ENCODE measurements around the gene NSMF. TPM values are rescaled to one million over a fixed set of nuclear protein-coding genes. Genes with fewer than 3 reads are reported as not detected.

Gene NSMF
- total RNA-seq, 1 experiment from 2014 or later = 73.4 TPM

GRCh38 chr9:137486141-137486490 is 27.0 kb upstream of the NSMF start:
- Histone ChIP-seq H3K36me3 (ENCODE audit: low read depth) (no peaks in the 10 kb centered on the region), H3K4me3 (no peak overlapping the region), H3K9me2 (ENCODE audit: insufficient read depth) (no peaks in the 10 kb centered on the region), H3K9me3 (ENCODE audit: insufficient read depth, low read depth) (no peaks in the 10 kb centered on the region), H3K27me3 (ENCODE audit: insufficient read depth, low read depth) (no peaks in the 10 kb centered on the region), H4K20me1 (ENCODE audit: insufficient read depth) (no peaks in the 10 kb centered on the region), H3K79me2 (ENCODE audit: low read depth) (no peaks in the 10 kb centered on the region), H3K27ac (no peak overlapping the region), H3F3A (ENCODE audit: insufficient read depth, low read depth) (peaks cover 13% of the 10 kb centered on the region), H2AFZ (no peak overlapping the region), H3K4me1 (replicated peaks; ENCODE audit: insufficient read depth) (peaks cover 17% of the 10 kb centered on the region), H3K4me2 (no peak overlapping the region)
- BruUV-seq (replicated peaks) = no TSS peak
- TF ChIP-seq EZH2 (IDR thresholded peaks at IDR 0.05; ENCODE audit: low read depth) = no peak
- TF ChIP-seq, protein P1, sequence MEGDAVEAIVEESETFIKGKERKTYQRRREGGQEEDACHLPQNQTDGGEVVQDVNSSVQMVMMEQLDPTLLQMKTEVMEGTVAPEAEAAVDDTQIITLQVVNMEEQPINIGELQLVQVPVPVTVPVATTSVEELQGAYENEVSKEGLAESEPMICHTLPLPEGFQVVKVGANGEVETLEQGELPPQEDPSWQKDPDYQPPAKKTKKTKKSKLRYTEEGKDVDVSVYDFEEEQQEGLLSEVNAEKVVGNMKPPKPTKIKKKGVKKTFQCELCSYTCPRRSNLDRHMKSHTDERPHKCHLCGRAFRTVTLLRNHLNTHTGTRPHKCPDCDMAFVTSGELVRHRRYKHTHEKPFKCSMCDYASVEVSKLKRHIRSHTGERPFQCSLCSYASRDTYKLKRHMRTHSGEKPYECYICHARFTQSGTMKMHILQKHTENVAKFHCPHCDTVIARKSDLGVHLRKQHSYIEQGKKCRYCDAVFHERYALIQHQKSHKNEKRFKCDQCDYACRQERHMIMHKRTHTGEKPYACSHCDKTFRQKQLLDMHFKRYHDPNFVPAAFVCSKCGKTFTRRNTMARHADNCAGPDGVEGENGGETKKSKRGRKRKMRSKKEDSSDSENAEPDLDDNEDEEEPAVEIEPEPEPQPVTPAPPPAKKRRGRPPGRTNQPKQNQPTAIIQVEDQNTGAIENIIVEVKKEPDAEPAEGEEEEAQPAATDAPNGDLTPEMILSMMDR (conservative IDR thresholded peaks at IDR 0.05) = no peak
- intact Hi-C loops (cut with micrococcal nuclease; ENCODE audit: unreplicated experiment) = no loop called here
- CTCF ChIA-PET = no interaction called here
- POLR2A ChIA-PET (ENCODE audit: unreplicated experiment) = no interaction called here
- no peak for DNase-seq

GRCh38 chr9:137485343-137486140 is 26.4 kb upstream of the NSMF start:
- Histone ChIP-seq H3F3A (ENCODE audit: insufficient read depth, low read depth) (peaks cover 13% of the 10 kb centered on the region), H3K4me2 (no peak overlapping the region), H4K20me1 (ENCODE audit: insufficient read depth) (no peaks in the 10 kb centered on the region), H3K79me2 (ENCODE audit: low read depth) (no peaks in the 10 kb centered on the region), H3K36me3 (ENCODE audit: low read depth) (no peaks in the 10 kb centered on the region), H3K27ac (no peak overlapping the region), H2AFZ (no peak overlapping the region), H3K4me1 (replicated peaks; ENCODE audit: insufficient read depth) (peaks cover 17% of the 10 kb centered on the region), H3K9me2 (ENCODE audit: insufficient read depth) (no peaks in the 10 kb centered on the region), H3K27me3 (ENCODE audit: insufficient read depth, low read depth) (no peaks in the 10 kb centered on the region), H3K9me3 (ENCODE audit: insufficient read depth, low read depth) (no peaks in the 10 kb centered on the region), H3K4me3 (no peak overlapping the region)
- POLR2A ChIA-PET (ENCODE audit: unreplicated experiment) = no interaction called here
- CTCF ChIA-PET = no interaction called here
- BruUV-seq (replicated peaks) = no TSS peak
- intact Hi-C loops (cut with micrococcal nuclease; ENCODE audit: unreplicated experiment) = no loop called here
- TF ChIP-seq, protein P1 (conservative IDR thresholded peaks at IDR 0.05) = no peak
- no peak for TF ChIP-seq EZH2 (IDR thresholded peaks at IDR 0.05; ENCODE audit: low read depth)
- DNase-seq = no peak

- POLR2A ChIA-PET (ENCODE audit: unreplicated experiment) = no interaction called here
- CTCF ChIA-PET = no interaction called here
- no peak overlapping the region for H3K27ac ChIP-seq
- H3F3A ChIP-seq (ENCODE audit: insufficient read depth, low read depth) = peaks cover 13% of the 10 kb centered on the region
- intact Hi-C loops (cut with micrococcal nuclease; ENCODE audit: unreplicated experiment) = no loop called here
- H3K4me2 ChIP-seq = no peak overlapping the region
- TF ChIP-seq, protein P1 (conservative IDR thresholded peaks at IDR 0.05) = no peak
- TF ChIP-seq EZH2 (IDR thresholded peaks at IDR 0.05; ENCODE audit: low read depth) = no peak
- BruUV-seq (replicated peaks) = no TSS peak
- H3K79me2 ChIP-seq (ENCODE audit: low read depth) = no peaks in the 10 kb centered on the region
- no peak for DNase-seq
- no peaks in the 10 kb centered on the region for H4K20me1 ChIP-seq (ENCODE audit: insufficient read depth)
- H3K36me3 ChIP-seq (ENCODE audit: low read depth) = no peaks in the 10 kb centered on the region
- no peaks in the 10 kb centered on the region for H3K27me3 ChIP-seq (ENCODE audit: insufficient read depth, low read depth)
- no peaks in the 10 kb centered on the region for H3K9me2 ChIP-seq (ENCODE audit: insufficient read depth)
- H3K4me1 ChIP-seq (replicated peaks; ENCODE audit: insufficient read depth) = peaks cover 17% of the 10 kb centered on the region
- no peak overlapping the region for H2AFZ ChIP-seq
- H3K4me3 ChIP-seq = no peak overlapping the region
- no peaks in the 10 kb centered on the region for H3K9me3 ChIP-seq (ENCODE audit: insufficient read depth, low read depth)
Observed at GRCh38 chr9:137484551-137485315, 25.6 kb upstream of the NSMF start.
